Activated B cell treated with CpG ODN at 0.5 μM for 24 hours (primary cell): ENCODE results near the gene FOXK1. TPM values are rescaled to one million over a fixed set of nuclear protein-coding genes. Genes with fewer than 3 reads are reported as not detected.

Source experiments
- ATAC-seq: fragments of 200-7000 bp; cut with Tn5 transposase; one replicate; pipeline ENCODE4 v1.10.0; 2021; ENCODE audit warnings: low read depth, mild to moderate bottlenecking, moderate library complexity
- CTCF ChIA-PET: fragments of 350-600 bp; sonication (Branson Sonifier 250); formaldehyde crosslinking; loops from one replicate; lab custom pipeline; 2021; ENCODE audit warnings: antibody characterized with exemption; lab: Charles Lee
- POLR2A ChIA-PET: fragments of 350-600 bp; sonication (Branson Sonifier 250); formaldehyde crosslinking; loops from one replicate; lab custom pipeline; 2021; ENCODE audit warnings: antibody characterized with exemption; lab: Charles Lee
- DNase-seq: peaks from one replicate; pipeline ENCODE4 v3.0.0; 2022
- H3K27ac Mint-ChIP-seq: one replicate; pipeline ENCODE4 v1.8.0; 2020; ENCODE audit warnings: mixed read lengths
- H3K27me3 Mint-ChIP-seq: one replicate; pipeline ENCODE4 v1.8.0; 2021; ENCODE audit warnings: mixed read lengths
- H3K36me3 Mint-ChIP-seq: one replicate; pipeline ENCODE4 v1.8.0; 2021; ENCODE audit warnings: low read depth, mixed read lengths
- H3K4me1 Mint-ChIP-seq: one replicate; pipeline ENCODE4 v1.8.0; 2021; ENCODE audit warnings: mixed read lengths
- H3K4me3 Mint-ChIP-seq: one replicate; pipeline ENCODE4 v1.8.0; 2020; ENCODE audit warnings: mild to moderate bottlenecking, mixed read lengths
- H3K9me3 Mint-ChIP-seq: one replicate; pipeline ENCODE4 v1.8.0; 2020; ENCODE audit warnings: mixed read lengths
- CTCF ChIP-seq: fragments of 200-600 bp; IDR thresholded peaks from one replicate; pipeline ENCODE4 v1.8.0; 2022; ENCODE audit warnings: antibody characterized with exemption, mild to moderate bottlenecking
- intact Hi-C: fragments of 100-400 bp; cut with micrococcal nuclease; formaldehyde crosslinking; loops from one replicate; pipeline ENCODE4 v1.15.1; 2024
- total RNA-seq: library from RNA; stranded (reverse); gene quantifications from 2 replicates; pipeline ENCODE4 v1.2.3, GENCODE V29; 2022

The FOXK1 gene
- total RNA-seq, 1 donor from 2014 or later, result 42.7 TPM

- Mint-ChIP-seq H3K27me3 (no peaks in the 10 kb centered on the region), H3K4me3 (no peak overlapping the region), H3K4me1 (no peaks in the 10 kb centered on the region), H3K9me3 (no peaks in the 10 kb centered on the region), H3K36me3 (no peaks in the 10 kb centered on the region), H3K27ac (no peak overlapping the region)
- ATAC-seq, result peak; percentile 96
- ChIA-PET CTCF (interaction anchor here (0.7 to 3.6 kb wide), 5 partner anchors 12 to 299 kb away, joined by 3 to 35 read pairs (median 3); no protein-coding TSS in a partner anchor), POLR2A (interaction anchor here (0.6 to 0.7 kb wide), 2 partner anchors 23 to 271 kb away, joined by 4 to 13 read pairs; partner anchors contain the start of gene AP5Z1)
- TF ChIP-seq CTCF, result peak; percentile 24
- intact Hi-C loops, result loop anchor here (1.0 kb wide), 1 partner anchor 287 kb away; no protein-coding TSS in a partner anchor
- peak; percentile 69 for DNase-seq
Observed at GRCh38 chr7:4797858-4798705, 116.0 kb downstream of the FOXK1 start.

- Mint-ChIP-seq H3K27ac (no peak overlapping the region), H3K27me3 (no peaks in the 10 kb centered on the region), H3K9me3 (no peaks in the 10 kb centered on the region), H3K4me3 (no peak overlapping the region), H3K36me3 (no peaks in the 10 kb centered on the region), H3K4me1 (no peaks in the 10 kb centered on the region)
- intact Hi-C loops, result loop anchor here (1.0 kb wide), 1 partner anchor 287 kb away; no protein-coding TSS in a partner anchor
- ATAC-seq, result no peak
- POLR2A ChIA-PET, result interaction anchor here (0.7 kb wide), 1 partner anchor 23 kb away, joined by 4 read pairs; the partner anchor contains the start of gene AP5Z1
- CTCF ChIA-PET, result interaction anchor here (0.8 to 3.6 kb wide), 5 partner anchors 11 to 291 kb away, joined by 3 to 35 read pairs (median 3); no protein-coding TSS in a partner anchor
- no peak for TF ChIP-seq CTCF
- DNase-seq, result no peak
Observed at GRCh38 chr7:4798706-4799235, 116.7 kb downstream of the FOXK1 start.

GRCh38 chr7:4799508-4800268 is 117.6 kb downstream of the FOXK1 start:
- no peak overlapping the region for H3K4me3 Mint-ChIP-seq
- ATAC-seq (no peak), DNase-seq (no peak)
- H3K36me3 Mint-ChIP-seq, result no peaks in the 10 kb centered on the region
- intact Hi-C loops, result no loop called here
- H3K4me1 Mint-ChIP-seq, result no peaks in the 10 kb centered on the region
- ChIA-PET CTCF (interaction anchor here (1.3 to 3.6 kb wide), 4 partner anchors 10 to 290 kb away, joined by 3 to 35 read pairs (median 4); no protein-coding TSS in a partner anchor), POLR2A (no interaction called here)
- no peaks in the 10 kb centered on the region for H3K9me3 Mint-ChIP-seq
- H3K27ac Mint-ChIP-seq, result no peak overlapping the region
- H3K27me3 Mint-ChIP-seq, result no peaks in the 10 kb centered on the region
- TF ChIP-seq CTCF, result no peak

GRCh38 chr7:4800487-4800886 is 118.4 kb downstream of the FOXK1 start:
- intact Hi-C loops, result no loop called here
- Mint-ChIP-seq H3K4me3 (no peak overlapping the region), H3K9me3 (no peaks in the 10 kb centered on the region), H3K27me3 (no peaks in the 10 kb centered on the region), H3K36me3 (no peaks in the 10 kb centered on the region), H3K4me1 (no peaks in the 10 kb centered on the region), H3K27ac (no peak overlapping the region)
- ChIA-PET POLR2A (no interaction called here), CTCF (no interaction called here)
- TF ChIP-seq CTCF, result no peak
- no peak for DNase-seq
- ATAC-seq, result no peak
